IMR-90 (cell line): ENCODE data around the gene SLC50A1. TPM values are rescaled to one million over a fixed set of nuclear protein-coding genes. Genes with fewer than 3 reads are reported as not detected.
A peak's percentile ranks its signal among the peaks of the same experiment; 100 is the strongest.

ENCODE experiments used
- ATAC-seq: fragments of 200-7000 bp; cut with Tn5 transposase; 2 replicates; pipeline ENCODE4 v1.9.1; 2020; ENCODE audit warnings: low read depth, mild to moderate bottlenecking, moderate library complexity
- BruUV-seq: library from RNA; stranded (reverse); fragments of 400-500 nt; replicated peaks from 2 replicates; lab custom pipeline; 2021; lab: Mats Ljungman, UMichigan
- CTCF ChIA-PET: fragments of 300-600 bp; formaldehyde crosslinking; extraction: SDS; loops from one replicate; lab custom pipeline; 2021; ENCODE audit warnings: antibody characterized with exemption; lab: Yijun Ruan, JAX
- POLR2A ChIA-PET: fragments of 300-600 bp; sonication (Branson Sonifier 250); formaldehyde crosslinking; loops from one replicate; lab custom pipeline; 2022; ENCODE audit warnings: antibody characterized with exemption; ENCODE audit not compliant: unreplicated experiment; lab: Charles Lee
- DNase-seq: peaks from one replicate; pipeline ENCODE4 v3.0.0; 2013
- H2AFZ ChIP-seq: replicated peaks from 2 replicates; pipeline ENCODE3; 2013; ENCODE audit warnings: low read length, mild to moderate bottlenecking; ENCODE audit not compliant: poor library complexity
- H2AK5ac ChIP-seq: 2 replicates; pipeline ENCODE4 v1.6.1; 2013; ENCODE audit warnings: low read depth, low read length, inconsistent platforms
- H2AK9ac ChIP-seq: replicated peaks from 2 replicates; pipeline ENCODE3; 2013; ENCODE audit warnings: mild to moderate bottlenecking, low read depth, low read length, moderate library complexity; ENCODE audit not compliant: poor library complexity
- H2BK120ac ChIP-seq: 2 replicates; pipeline ENCODE4 v1.6.1; 2013; ENCODE audit warnings: low read depth, low read length, inconsistent platforms
- H2BK15ac ChIP-seq: 3 replicates; pipeline ENCODE4 v1.6.1; 2013; ENCODE audit warnings: low read depth, low read length, inconsistent platforms
- H2BK20ac ChIP-seq: 2 replicates; pipeline ENCODE4 v1.6.1; 2013; ENCODE audit warnings: low read depth, mild to moderate bottlenecking, inconsistent platforms, low read length, moderate library complexity
- H2BK5ac ChIP-seq: 2 replicates; pipeline ENCODE4 v1.6.1; 2013; ENCODE audit warnings: mild to moderate bottlenecking, low read depth, low read length, inconsistent platforms; ENCODE audit not compliant: poor library complexity, severe bottlenecking
- H3K14ac ChIP-seq: replicated peaks from 2 replicates; pipeline ENCODE4 v1.6.1; 2013; ENCODE audit warnings: low read depth, low read length, inconsistent platforms
- H3K18ac ChIP-seq: 2 replicates; pipeline ENCODE4 v1.6.1; 2013; ENCODE audit warnings: low read depth, low read length, control low read depth
- H3K23ac ChIP-seq: 2 replicates; pipeline ENCODE4 v1.6.1; 2013; ENCODE audit warnings: low read depth, low read length, inconsistent platforms
- H3K27ac ChIP-seq: 2 replicates; pipeline ENCODE4 v1.5.1; 2013; ENCODE audit warnings: mild to moderate bottlenecking, control low read depth, low read length; ENCODE audit not compliant: insufficient read depth
- H3K27me3 ChIP-seq: 2 replicates; pipeline ENCODE4 v1.6.1; 2013; ENCODE audit warnings: low read length; ENCODE audit not compliant: control insufficient read depth, insufficient read depth
- H3K36me3 ChIP-seq: 2 replicates; pipeline ENCODE4 v1.6.1; 2013; ENCODE audit warnings: low read length, mixed read lengths; ENCODE audit not compliant: control insufficient read depth, insufficient read depth
- H3K4ac ChIP-seq: 2 replicates; pipeline ENCODE4 v1.6.1; 2013; ENCODE audit warnings: low read depth, low read length, inconsistent platforms
- H3K4me1 ChIP-seq: 2 replicates; pipeline ENCODE4 v1.6.1; 2013; ENCODE audit warnings: low read length, mixed read lengths; ENCODE audit not compliant: control insufficient read depth, insufficient read depth
- H3K4me2 ChIP-seq: 2 replicates; pipeline ENCODE4 v1.6.1; 2013; ENCODE audit warnings: low read depth, mild to moderate bottlenecking, control low read depth, low read length, moderate library complexity
- H3K4me3 ChIP-seq: 2 replicates; pipeline ENCODE4 v1.5.1; 2013; ENCODE audit warnings: low read depth, mild to moderate bottlenecking, control low read depth, low read length, moderate library complexity; ENCODE audit not compliant: insufficient read depth
- H3K56ac ChIP-seq: 2 replicates; pipeline ENCODE4 v1.6.1; 2013; ENCODE audit warnings: low read length, inconsistent platforms; ENCODE audit not compliant: insufficient read depth; ENCODE audit errors: extremely low read depth
- H3K79me1 ChIP-seq, 2 experiments: 2 replicates each; pipeline ENCODE4 v1.6.1; 2013; ENCODE audit warnings: low read length in 2 of 2, inconsistent platforms in 1 of 2, low read depth in 1 of 2
- H3K9ac ChIP-seq: 2 replicates; pipeline ENCODE4 v1.6.1; 2013; ENCODE audit warnings: low read depth, low read length, control low read depth
- H3K9me1 ChIP-seq: 2 replicates; pipeline ENCODE4 v1.6.1; 2013; ENCODE audit warnings: low read length, inconsistent platforms; ENCODE audit not compliant: insufficient read depth
- H3K9me3 ChIP-seq: 2 replicates; pipeline ENCODE4 v1.6.1; 2013; ENCODE audit warnings: low read length; ENCODE audit not compliant: control insufficient read depth, insufficient read depth
- H4K20me1 ChIP-seq: 2 replicates; pipeline ENCODE4 v1.6.1; 2013; ENCODE audit warnings: low read length, inconsistent platforms; ENCODE audit not compliant: insufficient read depth
- H4K5ac ChIP-seq: 2 replicates; pipeline ENCODE4 v1.6.1; 2013; ENCODE audit warnings: mild to moderate bottlenecking, low read depth, low read length, control low read depth
- H4K8ac ChIP-seq, 2 experiments: 2 replicates each; pipeline ENCODE4 v1.6.1; 2013; ENCODE audit warnings: low read depth in 2 of 2, low read length in 2 of 2, control low read depth in 1 of 2, inconsistent platforms in 1 of 2
- H4K91ac ChIP-seq: 2 replicates; pipeline ENCODE4 v1.6.1; 2013; ENCODE audit warnings: low read depth, low read length, inconsistent platforms; ENCODE audit not compliant: insufficient read depth
- BHLHE40 ChIP-seq: fragments of 150-350 bp; IDR thresholded peaks from 2 replicates; pipeline ENCODE4 v1.6.1; 2016; ENCODE audit warnings: mild to moderate bottlenecking, low read depth, low read length
- CEBPB ChIP-seq: IDR thresholded peaks from 2 replicates; pipeline ENCODE4 v1.6.1; 2012; ENCODE audit warnings: low read depth, low read length, improper control_type of control experiment
- CHD1 ChIP-seq: IDR thresholded peaks from 2 replicates; pipeline ENCODE4 v1.6.1; 2012; ENCODE audit warnings: low read depth, low read length, improper control_type of control experiment
- ELK1 ChIP-seq: fragments of 150-350 bp; IDR thresholded peaks from 2 replicates; pipeline ENCODE4 v1.6.1; 2016; ENCODE audit warnings: low read depth, mild to moderate bottlenecking, low read length, moderate library complexity, borderline replicate concordance
- FOS ChIP-seq: fragments of 150-350 bp; IDR thresholded peaks from 2 replicates; pipeline ENCODE4 v1.6.1; 2016; ENCODE audit warnings: low read depth, low read length
- MAFK ChIP-seq: IDR thresholded peaks from 2 replicates; pipeline ENCODE4 v1.6.1; 2012; ENCODE audit warnings: low read depth, low read length, improper control_type of control experiment
- MAZ ChIP-seq: IDR thresholded peaks from 2 replicates; pipeline ENCODE4 v1.6.1; 2012; ENCODE audit warnings: low read depth, mild to moderate bottlenecking, low read length, improper control_type of control experiment, moderate library complexity, borderline replicate concordance
- MXI1 ChIP-seq: IDR thresholded peaks from 2 replicates; pipeline ENCODE4 v1.6.1; 2012; ENCODE audit warnings: low read depth, mild to moderate bottlenecking, low read length, moderate library complexity, borderline replicate concordance
- NFE2L2 ChIP-seq: fragments of 150-350 bp; IDR thresholded peaks from 2 replicates; pipeline ENCODE4 v1.6.1; 2016; ENCODE audit warnings: low read depth, mild to moderate bottlenecking, low read length
- POLR2A ChIP-seq: IDR thresholded peaks from 2 replicates; pipeline ENCODE4 v1.6.1; 2012; ENCODE audit warnings: mild to moderate bottlenecking, low read depth, low read length
- RAD21 ChIP-seq: IDR thresholded peaks from 2 replicates; pipeline ENCODE4 v1.6.1; 2012; ENCODE audit warnings: low read length, improper control_type of control experiment
- RCOR1 ChIP-seq: IDR thresholded peaks from 2 replicates; pipeline ENCODE4 v1.6.1; 2012; ENCODE audit warnings: mild to moderate bottlenecking, low read length, improper control_type of control experiment; ENCODE audit not compliant: insufficient replicate concordance
- RFX5 ChIP-seq: IDR thresholded peaks from 2 replicates; pipeline ENCODE4 v1.8.0; 2012; ENCODE audit warnings: low read depth, mild to moderate bottlenecking, low read length, moderate library complexity
- SMC3 ChIP-seq: fragments of 150-350 bp; IDR thresholded peaks from 2 replicates; pipeline ENCODE4 v1.6.1; 2016; ENCODE audit warnings: low read depth, mild to moderate bottlenecking, antibody characterized with exemption, low read length, moderate library complexity
- USF2 ChIP-seq: fragments of 150-350 bp; IDR thresholded peaks from 2 replicates; pipeline ENCODE4 v1.6.1; 2017; ENCODE audit warnings: mild to moderate bottlenecking, antibody characterized with exemption, low read length, low read depth
- WGBS, 2 experiments: methylation state at CpG; one replicate each; pipeline versions ENCODE4 v1.1.5 to v1.1.7; 2013; ENCODE audit warnings: missing lambda C conversion rate in 2 of 2; ENCODE audit not compliant: insufficient read length in 1 of 2; ENCODE audit errors: extremely low coverage in 2 of 2; 5-methylcytosine and 5-hydroxymethylcytosine counted together
- dilution Hi-C: fragments of 300-500 bp; cut with HindIII; formaldehyde crosslinking; loops from one replicate; pipeline ENCODE4 v1.14.3; 2018; ENCODE audit warnings: low sequenced_read_pairs; ENCODE audit not compliant: unreplicated experiment
- in situ Hi-C: fragments of 300-500 bp; cut with MboI; formaldehyde crosslinking; loops from 3 replicates; pipeline ENCODE4 v1.14.3; 2019; ENCODE audit warnings: low sequenced_read_pairs, inconsistent platforms, mixed read lengths
- intact Hi-C: fragments of 100-400 bp; cut with micrococcal nuclease; formaldehyde crosslinking; loops from 2 replicates; pipeline ENCODE4 v1.10.0; 2022
- polyA plus RNA-seq, 3 experiments: library from polyadenylated mRNA; depleted of rRNA; stranded (reverse); fragments of >200 nt; gene quantifications; 2 replicates each; pipeline ENCODE4 v1.2.3, GENCODE V29; 2012; ENCODE audit warnings: low replicate concordance in 1 of 3
- total RNA-seq: library from RNA; depleted of rRNA; stranded (reverse); fragments of >200 nt; gene quantifications from 2 replicates; pipeline ENCODE4 v1.2.3, GENCODE V29; 2012

Gene SLC50A1
- total and polyA plus RNA-seq, 2 of the 4 experiments (the other 2 are of a cell fraction): 20.6 to 20.8 TPM

GRCh38 chr1:155179112-155180031 is 43.7 kb downstream of the SLC50A1 start:
- no peak for DNase-seq
- H4K20me1 ChIP-seq: no peaks in the 10 kb centered on the region
- H3K4me2 ChIP-seq: no peak overlapping the region
- no peak overlapping the region for H2AK9ac ChIP-seq
- H3K18ac ChIP-seq: no peak overlapping the region
- H3K79me1 ChIP-seq: peaks cover 0 to 18% of the 10 kb centered on the region in 2 experiments; a peak in 2 of 4 replicates
- no peaks in the 10 kb centered on the region for H3K27me3 ChIP-seq
- H3K4me1 ChIP-seq: no peaks in the 10 kb centered on the region; the same call in none of the 2 replicates
- no peak overlapping the region for H3K27ac ChIP-seq
- no peaks in the 10 kb centered on the region for H3K9me3 ChIP-seq
- no peak overlapping the region for H3K4me3 ChIP-seq
- peak overlapping the region; percentile 23 for H2AFZ ChIP-seq
- H3K56ac ChIP-seq: no peak overlapping the region
- peaks cover 2% of the 10 kb centered on the region; the same call in 1 of the 2 replicates for H3K9me1 ChIP-seq
- no peak overlapping the region for H4K8ac ChIP-seq
- H3K36me3 ChIP-seq: peaks cover 45% of the 10 kb centered on the region
- H3K4ac ChIP-seq: no peak overlapping the region
- no peak for ATAC-seq
- intact Hi-C loops (loop anchor here (10.0 kb wide), 2 partner anchors 205 to 415 kb away; partner anchors contain the start of genes CKS1B and SHC1), in situ Hi-C loops (no loop called here), dilution Hi-C loops (no loop called here)
- H4K5ac ChIP-seq: no peak overlapping the region
- POLR2A ChIA-PET: no interaction called here
- no peak overlapping the region for H2AK5ac ChIP-seq
- H2BK5ac ChIP-seq: no peak overlapping the region
- no peak overlapping the region for H2BK120ac ChIP-seq
- H3K9ac ChIP-seq: no peak overlapping the region
- no peak overlapping the region for H3K23ac ChIP-seq
- WGBS, 2 experiments: 96% methylated on average over 10 of the region's 31 CpGs; no CpG with 5 or more reads in 1 of the 2 experiments
- BruUV-seq: no TSS peak
- CTCF ChIA-PET: no interaction called here
- no peak overlapping the region for H2BK15ac ChIP-seq
- no peak overlapping the region for H2BK20ac ChIP-seq
- no peak overlapping the region for H4K91ac ChIP-seq
- H3K14ac ChIP-seq: no peak overlapping the region
- TF ChIP-seq RCOR1: no peak
- no peak for TF ChIP-seq POLR2A
- no peak for TF ChIP-seq RFX5
- TF ChIP-seq USF2: no peak
- TF ChIP-seq ELK1: no peak
- no peak for TF ChIP-seq CEBPB
- TF ChIP-seq NFE2L2: no peak
- TF ChIP-seq MXI1: no peak
- TF ChIP-seq MAFK: no peak
- no peak for TF ChIP-seq BHLHE40
- no peak for TF ChIP-seq MAZ
- TF ChIP-seq SMC3: no peak
- no peak for TF ChIP-seq FOS
- no peak for TF ChIP-seq CHD1
- no peak for TF ChIP-seq RAD21
